ENCODE results near the gene TMPRSS9. TPM values are rescaled to one million over a fixed set of nuclear protein-coding genes. Genes with fewer than 3 reads are reported as not detected.

TMPRSS9 gene
- total RNA-seq, 1 donor from 2014 or later: not detected

DNA sequence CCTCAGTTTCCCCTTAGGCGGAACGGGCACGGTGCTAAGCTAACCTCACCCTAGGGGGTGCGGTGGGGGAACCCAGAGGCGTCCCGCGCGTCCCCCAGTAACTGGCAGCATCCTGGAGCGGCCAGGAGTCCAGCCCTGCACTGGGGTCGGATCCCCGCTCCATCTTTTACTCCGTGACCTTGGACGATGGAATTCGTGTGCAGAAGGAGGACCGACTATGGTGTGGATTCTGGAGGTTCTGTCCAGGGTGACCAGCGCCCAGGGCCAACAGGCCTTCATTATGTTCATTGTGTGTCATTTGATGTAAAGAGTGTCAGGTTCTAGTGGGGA lies 31.0 kb upstream of the TMPRSS9 start:
- no peak for DNase-seq (ENCODE audit: low read depth in 2 of 2)

DNA sequence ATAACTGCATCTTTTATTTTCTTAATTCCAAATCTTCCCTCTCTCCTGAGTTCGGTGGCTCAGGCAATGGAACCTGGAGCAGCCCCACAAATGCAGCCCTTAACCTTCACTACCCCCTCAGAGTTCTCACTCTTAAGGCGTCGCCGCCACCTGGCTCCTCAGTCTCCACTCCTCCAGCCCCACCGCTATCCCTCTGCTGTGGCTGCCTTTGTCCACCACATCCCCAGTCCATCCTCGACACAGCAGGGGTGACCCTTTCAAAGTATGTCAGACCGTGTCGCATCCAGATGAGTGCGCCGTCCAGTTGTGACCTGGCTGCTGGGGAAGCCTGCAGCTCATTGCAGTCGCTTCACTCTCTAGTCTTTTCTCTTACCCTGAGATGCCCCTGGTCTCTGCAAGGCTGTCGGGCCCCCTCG lies 30.6 kb upstream of the TMPRSS9 start:
- DNase-seq (ENCODE audit: low read depth in 2 of 2): no peak

DNA sequence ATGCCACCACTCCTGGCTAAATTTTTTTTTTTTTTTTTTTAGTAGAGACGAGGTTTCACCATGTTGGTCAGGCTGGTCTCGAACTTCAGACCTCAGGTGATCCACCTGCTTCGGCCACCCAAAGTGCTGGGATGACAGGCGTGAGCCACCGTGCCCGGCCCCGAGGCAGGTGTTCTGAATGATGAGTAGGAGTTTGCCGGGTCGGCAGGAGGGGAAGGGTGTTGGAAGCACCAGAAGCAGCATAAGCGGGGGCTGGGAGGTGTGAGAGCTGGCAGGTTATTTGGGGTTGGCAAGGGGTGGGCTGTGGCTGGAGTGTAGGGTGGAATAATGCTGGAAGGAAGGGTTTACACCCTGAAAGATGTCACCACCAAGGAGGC lies 29.8 kb upstream of the TMPRSS9 start:
- no peak for DNase-seq (ENCODE audit: low read depth in 2 of 2)

DNA sequence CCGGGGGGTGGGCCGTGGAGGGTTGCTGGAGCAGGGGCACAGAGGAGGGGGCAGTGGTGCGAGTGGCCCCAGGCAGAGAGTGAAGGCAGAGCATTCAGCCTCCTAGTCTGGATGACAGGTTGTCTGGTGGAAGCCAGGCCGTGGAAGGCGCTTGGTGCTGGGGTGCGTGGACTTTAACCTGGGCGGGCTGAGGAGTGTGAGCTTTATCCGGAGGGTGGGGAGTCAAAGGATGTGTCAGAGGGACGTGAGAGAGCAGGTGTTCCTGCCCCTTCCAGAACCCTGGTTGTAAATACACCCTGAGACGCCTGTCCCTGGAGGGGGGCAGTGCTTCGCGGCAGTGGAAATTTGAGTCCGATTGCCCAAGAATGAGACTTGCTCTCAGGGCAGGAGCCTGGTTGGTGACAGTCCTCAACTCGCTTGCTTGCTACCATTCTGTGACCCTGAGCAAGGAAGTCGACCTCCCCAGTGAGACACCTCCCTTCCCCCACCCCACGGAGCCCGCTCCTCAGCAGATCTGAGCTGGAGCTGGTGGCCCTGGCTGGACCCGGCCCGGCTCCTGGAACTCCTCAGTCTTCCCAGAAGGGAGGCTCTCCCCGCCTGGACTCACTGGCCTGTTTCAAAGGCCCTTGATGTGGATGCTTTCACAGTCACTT lies 29.3 kb upstream of the TMPRSS9 start:
- DNase-seq (ENCODE audit: low read depth in 2 of 2): no peak

DNA sequence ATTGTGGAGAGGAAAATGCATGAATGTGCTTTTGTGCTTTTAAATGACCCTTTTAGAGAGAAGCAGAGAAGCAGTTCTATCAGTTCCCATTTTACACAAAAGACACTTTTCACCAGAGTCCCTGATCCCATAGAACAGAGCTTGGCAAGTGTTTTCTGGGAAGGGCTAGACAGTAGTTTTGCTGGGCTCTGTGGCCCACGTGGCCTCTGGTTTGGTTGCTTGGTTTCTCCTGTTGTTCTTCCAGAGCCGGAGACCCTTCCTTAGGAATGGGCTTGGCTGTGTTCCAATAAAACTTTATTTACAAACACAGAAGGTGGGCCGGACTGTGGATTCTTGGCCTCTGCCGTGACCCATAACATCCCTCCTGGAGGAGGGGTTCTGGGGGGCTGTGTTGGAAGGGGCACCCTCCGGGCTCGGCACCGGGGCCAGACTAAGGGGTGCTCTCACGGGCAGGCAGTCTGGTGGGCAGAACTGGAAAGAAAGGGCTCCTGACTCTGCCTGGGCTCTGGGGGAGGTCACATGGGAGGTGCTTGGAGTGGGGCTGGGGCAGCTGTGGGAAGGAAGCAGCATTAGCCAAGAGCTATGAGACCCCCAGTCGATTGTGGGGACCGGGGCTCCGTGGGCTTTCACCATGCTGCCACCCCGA lies 28.3 kb upstream of the TMPRSS9 start:
- DNase-seq (ENCODE audit: low read depth in 2 of 2): no peak

DNA sequence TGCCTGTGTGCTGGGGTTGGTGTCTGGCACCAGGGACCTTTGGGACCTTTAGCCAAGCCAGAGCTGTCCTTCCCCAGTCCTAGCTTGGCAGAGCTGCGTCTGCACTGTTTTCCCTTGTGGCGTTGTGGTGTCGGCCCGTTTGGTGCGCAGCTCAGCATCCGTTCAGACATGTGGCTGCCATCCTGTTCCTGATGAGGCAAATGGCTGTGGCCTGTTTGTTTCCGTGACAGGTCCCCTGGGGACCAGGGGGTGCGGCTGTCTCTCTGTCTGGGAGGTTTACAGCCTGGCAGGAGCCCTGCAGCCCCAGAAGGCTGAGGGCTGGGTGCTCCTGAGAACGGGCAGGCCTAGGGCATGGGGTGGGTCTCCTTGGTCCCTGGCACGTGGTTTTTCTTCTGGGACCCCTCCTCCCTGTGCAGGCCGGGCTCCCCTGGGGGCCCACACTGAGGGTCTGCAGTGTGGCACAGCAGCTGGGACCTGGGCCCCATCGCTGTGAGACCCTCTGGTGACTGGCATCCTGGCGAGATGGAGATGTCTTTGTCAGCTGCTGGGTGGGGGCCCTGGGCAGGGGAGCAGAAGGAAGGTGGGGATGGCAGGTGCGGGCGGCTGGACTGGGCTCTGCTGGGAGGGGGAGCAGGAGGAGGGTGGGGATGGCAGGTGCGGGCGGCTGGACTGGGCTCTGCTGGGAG lies 27.6 kb upstream of the TMPRSS9 start:
- DNase-seq (ENCODE audit: low read depth in 2 of 2): peak in 1 of 2 donors; percentile 22

DNA sequence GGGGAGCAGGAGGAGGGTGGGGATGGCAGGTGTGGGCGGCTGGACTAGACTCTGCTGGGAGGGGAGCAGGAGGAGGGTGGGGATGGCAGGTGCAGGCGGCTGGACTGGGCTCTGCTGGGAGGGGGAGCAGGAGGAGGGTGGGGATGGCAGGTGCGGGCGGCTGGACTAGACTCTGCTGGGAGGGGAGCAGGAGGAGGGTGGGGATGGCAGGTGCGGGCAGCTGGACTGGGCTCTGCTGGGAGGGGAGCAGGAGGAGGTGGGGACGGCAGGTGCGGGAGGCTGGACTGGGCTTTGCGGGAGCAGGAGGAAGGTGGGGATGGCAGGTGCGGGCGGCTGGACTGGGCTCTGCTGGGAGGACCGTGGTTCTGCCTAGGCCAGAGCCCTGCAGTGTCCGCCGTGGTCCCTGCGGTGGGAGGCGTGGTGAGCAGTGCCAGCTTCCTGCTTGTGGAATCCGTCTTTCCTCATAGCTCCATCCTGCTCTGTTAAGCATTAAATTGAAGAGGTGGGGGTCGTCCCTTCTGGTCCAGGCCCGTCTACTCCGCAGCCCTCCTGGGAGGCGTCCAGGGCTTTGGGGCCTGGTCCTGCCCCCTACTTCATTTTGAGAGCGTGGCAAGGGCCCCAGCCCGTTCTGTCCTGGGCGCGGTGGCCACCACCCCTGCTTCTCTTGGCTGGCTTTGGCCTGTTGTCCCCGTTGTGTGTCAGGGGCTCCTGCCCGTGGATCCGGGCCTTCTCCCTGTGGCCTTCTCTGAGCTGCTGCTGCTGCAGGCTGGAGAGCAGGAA lies 26.8 kb upstream of the TMPRSS9 start:
- DNase-seq (ENCODE audit: low read depth in 2 of 2): no peak

DNA sequence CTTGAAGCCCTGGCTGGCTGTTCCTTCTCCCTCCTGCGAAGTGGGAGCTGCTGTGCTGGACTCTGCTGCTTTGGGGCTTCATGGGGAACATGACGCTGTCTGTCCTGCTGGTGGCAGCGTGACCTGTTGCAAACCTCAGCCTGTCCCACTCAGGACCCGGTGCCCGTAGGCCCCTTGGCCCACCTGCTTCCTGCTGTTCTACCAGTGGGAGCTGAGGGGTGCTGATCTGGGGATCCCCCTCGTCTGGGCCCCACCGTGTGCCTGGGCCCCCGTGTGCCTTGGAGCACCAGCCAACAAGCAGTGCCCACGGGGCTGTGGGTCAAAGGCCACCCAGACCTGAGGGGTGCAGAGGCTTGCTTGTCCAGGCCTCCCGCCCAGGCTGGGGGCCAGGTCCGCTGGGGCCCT lies 26.3 kb upstream of the TMPRSS9 start:
- DNase-seq (ENCODE audit: low read depth in 2 of 2): no peak

DNA sequence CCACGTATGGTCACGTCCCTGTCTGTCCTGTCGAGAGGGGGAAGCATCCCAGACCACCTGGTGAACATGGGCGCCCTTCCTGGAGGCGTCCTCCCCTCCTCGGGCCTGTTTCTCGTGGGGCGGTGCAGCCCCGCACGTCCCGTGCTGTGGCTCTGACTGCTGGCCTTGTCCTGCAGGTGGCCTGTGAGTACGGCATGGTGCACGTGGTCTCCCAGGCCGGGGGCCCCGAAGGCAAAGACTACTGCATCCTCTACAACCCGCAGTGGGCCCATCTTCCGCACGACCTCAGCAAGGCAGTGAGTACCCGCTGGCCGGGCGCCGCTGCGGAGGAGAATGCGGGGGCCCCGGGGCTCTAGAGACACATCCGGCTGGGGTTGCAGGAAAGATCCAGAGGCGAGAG lies 25.6 kb upstream of the TMPRSS9 start:
- DNase-seq (ENCODE audit: low read depth in 2 of 2): no peak

DNA sequence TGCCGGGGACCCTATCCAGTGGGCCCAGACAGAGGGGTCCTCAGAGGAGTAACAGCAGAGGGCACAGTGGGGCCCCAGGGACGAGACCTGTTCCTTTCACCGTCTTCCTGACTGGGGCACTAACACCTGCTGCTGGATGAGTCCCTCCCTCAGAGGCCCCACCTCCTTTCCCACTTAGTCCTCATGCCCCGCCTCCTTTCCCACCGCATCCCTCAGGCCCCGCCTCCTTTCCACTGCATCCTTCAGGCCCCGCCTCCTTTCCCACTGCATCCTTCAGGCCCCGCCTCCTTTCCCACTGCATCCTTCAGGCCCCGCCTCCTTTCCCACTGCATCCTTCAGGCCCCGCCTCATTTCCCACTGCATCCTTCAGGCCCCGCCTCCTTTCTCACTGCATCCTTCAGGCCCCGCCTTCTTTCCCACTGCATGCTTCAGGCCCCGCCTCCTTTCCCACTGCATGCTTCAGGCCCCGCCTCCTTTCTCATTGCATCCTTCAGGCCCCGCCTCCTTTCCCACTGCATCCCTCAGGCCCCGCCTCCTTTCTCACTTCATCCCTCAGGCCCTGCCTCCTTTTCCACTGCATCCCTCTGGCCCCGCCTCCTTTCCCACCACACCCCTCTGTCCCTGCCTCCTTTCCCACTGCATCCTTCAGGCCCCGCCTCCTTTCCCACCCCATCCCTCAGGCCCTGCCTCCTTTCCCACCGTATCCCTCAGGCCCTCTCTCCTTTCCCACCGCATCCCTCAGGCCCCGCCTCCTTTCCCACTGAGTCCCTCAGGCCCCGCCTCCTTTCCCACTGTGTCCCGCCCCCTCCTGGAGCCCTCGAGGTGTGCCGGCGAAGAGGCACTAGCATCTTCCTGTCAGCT lies 24.8 kb upstream of the TMPRSS9 start:
- no peak for DNase-seq (ENCODE audit: low read depth in 2 of 2)

DNA sequence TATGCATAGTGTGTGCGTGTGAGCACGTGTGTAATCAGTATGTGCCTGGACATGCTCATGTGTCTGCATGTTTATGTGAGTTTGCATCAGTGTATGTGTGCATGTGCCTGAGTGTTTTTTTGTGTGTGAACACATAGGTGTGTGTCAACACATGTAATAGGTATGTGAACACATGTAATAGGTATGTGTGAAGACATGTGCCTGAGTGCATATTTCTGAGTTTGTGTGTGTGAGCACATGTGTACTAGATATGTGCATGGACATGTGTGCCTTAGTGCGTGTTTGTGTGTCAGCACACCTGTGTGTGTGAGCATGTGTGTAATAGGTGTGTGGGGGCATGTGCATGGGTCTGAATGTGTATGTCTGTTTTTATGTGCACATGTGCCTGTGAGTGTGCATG lies 24.2 kb upstream of the TMPRSS9 start:
- no peak for DNase-seq (ENCODE audit: low read depth in 2 of 2)

DNA sequence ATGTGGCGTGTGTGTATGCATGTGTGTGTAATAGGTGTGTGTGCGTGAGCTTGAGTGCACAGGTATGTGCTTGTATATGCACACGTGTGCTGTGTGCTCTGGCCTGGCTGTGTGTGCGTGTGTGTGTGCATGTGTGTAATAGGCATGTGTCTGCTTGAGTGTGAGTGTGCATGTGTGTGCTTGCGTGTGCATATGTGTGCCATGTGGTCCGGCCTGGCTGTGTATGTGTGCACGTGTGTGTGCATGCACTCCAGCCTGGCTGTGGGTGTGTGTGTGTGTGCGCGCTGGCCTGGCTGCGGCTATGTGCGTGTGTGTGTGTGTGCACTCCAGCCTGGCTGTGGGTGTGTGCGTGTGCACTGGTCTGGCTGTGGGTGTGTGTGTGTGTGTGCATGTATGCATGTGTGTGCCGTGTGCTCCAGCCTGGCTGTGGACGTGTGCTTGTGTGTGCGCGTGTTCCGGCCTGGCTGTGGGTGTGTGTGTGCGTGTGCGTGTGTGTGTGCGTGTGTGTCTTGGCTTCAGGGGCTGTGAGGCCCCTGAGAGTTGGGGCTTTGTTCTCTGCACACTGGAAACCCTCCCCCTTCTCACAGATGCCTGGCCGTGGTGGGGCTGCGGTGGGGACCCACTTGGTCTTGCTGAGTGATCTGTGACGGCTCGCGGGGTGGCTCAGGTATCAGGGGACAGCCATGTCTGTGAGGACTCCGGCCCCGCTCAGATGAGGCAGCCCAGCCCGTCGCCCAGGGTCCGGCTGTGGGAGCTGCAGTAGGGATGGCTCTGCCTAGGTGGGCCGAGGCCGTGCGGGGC lies 23.3 kb upstream of the TMPRSS9 start:
- DNase-seq (ENCODE audit: low read depth in 2 of 2): no peak

DNA sequence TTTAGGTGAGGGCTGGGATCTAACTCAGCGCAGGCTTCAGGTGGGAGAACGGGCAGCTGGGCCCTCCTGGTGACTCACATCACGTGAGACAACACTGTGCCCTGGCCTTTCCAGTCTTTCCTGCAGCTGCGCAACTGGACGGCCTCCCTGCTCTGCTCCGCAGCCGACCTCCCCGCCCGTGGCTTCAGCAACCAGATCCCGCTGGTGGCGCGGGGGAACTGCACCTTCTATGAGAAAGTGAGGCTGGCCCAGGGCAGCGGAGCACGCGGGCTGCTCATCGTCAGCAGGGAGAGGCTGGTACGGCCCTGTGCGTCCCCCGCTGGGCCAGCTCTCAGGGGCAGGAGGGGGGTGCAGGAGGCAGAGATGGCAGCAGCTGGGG lies 22.7 kb upstream of the TMPRSS9 start:
- peak; percentile 23 to 28 for DNase-seq (ENCODE audit: low read depth in 2 of 2)

DNA sequence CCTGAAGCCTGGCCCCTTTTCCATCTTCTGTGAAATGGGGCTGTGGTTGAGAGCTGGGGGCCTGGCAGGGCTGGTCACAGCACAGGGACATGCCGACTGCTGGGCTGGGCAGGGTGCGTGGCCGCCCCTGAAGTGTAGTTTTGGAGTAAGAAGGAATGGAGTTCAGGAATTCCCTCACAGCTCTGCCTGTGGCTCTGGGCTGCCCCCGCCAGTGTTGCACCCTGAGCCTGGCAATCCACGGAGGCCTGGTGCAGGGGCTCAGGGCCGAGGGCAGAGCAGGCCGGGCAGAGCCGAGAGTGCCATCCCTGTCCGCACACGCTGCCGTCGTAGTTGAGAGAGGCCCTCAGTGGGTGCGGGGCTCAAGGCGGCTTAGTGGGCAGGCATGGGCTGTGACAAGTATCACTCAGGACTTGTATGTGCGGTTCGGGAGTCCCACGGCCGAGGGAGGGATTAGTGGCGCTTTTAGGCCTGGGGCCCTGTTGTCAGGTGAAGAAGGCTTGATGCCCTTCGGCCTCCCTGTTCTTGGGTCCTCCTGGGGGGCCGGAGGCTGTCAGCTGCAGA lies 21.9 kb upstream of the TMPRSS9 start:
- no peak for DNase-seq (ENCODE audit: low read depth in 2 of 2)

DNA sequence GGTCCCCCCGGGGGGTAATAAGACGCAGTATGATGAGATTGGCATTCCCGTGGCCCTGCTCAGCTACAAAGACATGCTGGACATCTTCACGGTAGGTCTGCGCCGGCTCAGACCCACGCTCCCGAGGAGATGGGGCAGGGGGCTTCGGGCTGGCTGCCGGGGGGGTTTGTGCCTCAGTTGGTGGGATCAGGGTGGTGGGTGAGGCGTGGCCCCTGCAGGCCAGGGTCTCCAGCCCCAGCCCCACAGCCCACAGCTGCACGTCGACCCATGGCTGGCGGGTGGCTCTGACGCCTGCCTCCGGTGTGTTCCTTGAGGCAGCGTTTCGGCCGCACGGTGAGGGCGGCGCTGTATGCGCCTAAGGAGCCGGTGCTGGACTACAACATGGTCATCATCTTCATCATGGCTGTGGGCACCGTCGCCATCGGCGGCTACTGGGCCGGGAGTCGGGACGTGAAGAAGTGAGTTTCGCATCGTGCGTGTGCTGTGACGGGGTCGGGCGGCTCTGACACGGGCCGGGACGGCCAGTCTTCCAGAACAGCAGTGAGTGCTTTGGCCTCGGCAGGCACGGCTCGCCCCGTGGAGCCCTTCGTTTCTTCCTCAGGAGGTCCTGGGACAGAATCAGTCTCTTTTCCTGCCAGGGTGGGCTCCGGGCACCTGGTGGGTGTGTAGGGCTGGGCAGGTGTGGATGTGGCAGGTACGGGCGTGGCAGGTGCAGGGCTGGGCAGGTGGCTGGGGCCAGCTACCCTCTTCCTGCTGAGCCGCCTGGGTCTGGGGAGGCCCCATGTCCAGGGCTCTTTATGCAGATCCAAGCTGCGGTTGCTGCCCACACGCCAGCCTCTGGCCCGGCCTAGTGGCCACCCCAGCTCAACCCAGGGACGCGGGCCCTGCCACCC lies 21.1 kb upstream of the TMPRSS9 start:
- no peak for DNase-seq (ENCODE audit: low read depth in 2 of 2)

DNA sequence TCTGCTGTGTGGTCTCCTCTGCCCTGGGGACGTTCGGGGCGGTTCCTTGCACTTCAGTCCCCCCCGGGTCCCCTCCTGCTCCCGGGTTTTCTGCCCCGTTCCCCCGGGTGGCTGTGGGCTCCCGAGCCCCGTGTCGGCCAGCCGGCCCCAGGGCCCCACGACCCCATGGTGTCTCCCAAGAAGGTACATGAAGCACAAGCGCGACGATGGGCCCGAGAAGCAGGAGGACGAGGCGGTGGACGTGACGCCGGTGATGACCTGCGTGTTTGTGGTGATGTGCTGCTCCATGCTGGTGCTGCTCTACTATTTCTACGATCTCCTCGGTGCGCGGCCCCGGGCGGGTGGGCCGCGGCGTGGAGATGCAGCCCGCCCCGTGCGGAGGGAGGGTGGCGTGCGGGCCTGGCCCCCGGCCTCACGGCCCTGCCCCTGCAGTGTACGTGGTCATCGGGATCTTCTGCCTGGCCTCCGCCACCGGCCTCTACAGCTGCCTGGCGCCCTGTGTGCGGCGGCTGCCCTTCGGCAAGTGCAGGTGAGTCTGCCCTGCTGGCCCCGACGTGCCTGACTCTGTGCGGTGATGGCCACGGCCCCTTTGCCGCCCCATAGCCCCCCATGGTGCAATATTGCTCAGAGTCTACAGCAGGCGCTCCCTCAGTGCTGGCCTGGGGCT lies 20.3 kb upstream of the TMPRSS9 start:
- no peak for DNase-seq (ENCODE audit: low read depth in 2 of 2)

DNA sequence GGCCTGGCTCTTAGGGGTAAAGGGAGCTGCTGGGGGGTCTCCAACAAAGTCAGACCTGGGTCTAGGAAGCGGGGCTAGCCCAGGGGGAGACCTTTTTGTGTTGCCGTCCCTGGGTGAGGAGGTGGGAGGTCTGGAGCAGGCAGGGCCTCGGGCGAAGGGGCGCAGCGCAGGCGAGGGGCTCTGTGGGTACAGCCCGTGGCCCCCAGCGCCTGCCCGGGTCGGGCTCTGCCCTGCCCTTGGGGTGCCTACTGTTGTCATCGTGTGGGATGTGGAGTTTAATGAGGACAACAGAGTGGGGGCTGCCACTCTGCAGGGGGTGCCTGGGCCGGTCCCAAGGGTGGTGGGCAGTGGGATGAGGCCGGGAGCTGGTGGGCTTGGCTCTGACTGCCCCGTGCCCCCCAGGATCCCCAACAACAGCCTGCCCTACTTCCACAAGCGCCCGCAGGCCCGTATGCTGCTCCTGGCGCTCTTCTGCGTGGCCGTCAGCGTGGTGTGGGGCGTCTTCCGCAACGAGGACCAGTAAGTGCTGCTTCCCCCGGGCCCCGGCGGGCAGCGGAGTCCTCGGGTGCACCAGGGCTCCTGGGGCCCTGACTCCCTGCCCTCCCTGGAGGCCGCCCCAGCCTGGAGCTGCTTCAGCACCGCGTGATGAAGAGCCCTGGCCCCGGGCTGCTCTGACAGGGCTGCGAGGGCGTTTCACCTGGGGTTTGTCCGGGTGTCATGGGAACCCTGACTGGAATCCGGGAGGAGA lies 19.4 kb upstream of the TMPRSS9 start:
- no peak for DNase-seq (ENCODE audit: low read depth in 2 of 2)

DNA sequence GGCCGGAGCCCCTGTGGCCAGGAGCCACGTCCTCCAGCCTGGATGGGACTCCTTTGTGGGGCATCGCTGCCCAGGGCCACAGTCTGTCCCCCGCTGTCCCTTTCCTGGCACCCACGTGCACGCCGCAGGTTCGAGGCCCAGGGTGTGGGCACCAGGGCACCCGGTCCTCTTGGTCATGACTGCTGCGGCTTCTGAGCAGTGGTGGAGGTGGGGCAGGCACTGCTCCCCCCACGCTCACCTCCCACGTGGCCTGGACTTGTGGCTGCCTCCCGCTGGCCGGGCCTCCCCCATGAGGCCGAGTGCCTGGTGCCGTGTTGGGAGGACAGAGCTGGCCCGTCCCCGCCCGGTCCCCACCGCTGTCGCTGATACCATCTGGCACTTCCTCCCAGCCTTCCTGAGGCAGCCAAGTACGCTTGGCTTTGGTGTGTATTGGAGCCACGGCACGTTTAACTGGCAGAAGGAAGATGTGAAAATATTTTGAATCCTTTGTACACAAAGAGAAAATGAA lies 18.8 kb upstream of the TMPRSS9 start:
- no peak for DNase-seq (ENCODE audit: low read depth in 2 of 2)
